Measurements from ENCODE around the gene MED14.

The MED14 gene

DNA sequence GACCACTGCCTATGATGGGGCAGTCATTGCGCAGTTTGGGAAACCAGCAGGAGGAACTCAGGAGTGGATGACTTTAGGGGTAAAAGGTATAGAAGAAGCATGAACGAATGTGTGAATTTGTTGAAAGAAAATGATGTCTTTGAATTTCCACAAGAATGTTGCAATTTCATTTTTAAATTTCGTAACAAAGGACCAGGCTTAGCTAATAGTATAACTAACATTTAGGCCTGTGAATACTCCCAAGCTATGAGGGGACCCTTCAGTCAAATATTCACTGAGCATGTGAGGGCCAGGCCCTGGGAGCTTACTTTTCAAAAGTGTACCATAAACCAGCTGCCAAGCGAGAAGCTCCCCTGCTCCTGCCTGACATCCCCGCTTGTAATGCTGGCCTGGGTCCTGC lies 106.8 kb downstream of the MED14 start:
- TF ChIP-seq NFIC (IDR thresholded peaks at IDR 0.05) (no peak), FOXM1 (IDR thresholded peaks at IDR 0.05; ENCODE audit: borderline replicate concordance, low read depth) (no peak), CREB1 (IDR thresholded peaks at IDR 0.05; ENCODE audit: low read depth) (no peak), TCF12 (IDR thresholded peaks at IDR 0.05; ENCODE audit: low read depth) (no peak)
- TF ChIP-seq, protein P1, sequence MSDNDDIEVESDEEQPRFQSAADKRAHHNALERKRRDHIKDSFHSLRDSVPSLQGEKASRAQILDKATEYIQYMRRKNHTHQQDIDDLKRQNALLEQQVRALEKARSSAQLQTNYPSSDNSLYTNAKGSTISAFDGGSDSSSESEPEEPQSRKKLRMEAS (IDR thresholded peaks at IDR 0.05): no peak

DNA sequence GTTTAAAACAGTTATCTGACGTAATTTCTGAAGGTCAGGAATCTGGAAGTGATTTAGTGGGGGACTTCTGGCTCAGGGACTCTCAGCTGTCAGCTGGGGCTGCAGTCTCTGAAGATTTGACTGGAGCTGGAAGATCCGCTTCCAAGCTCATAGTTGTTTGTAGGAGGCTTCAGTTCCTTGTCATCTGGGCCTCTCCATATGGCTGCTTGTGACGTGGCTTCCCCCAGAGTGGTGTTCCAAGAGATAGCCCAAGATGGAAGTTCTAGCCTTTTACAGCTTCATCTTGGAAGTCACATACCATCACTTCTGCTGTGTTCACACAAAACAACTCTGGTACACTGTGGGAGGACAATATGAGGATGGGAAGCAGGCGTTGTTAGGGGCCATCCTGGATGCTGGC lies 110.0 kb downstream of the MED14 start:
- no peak for TF ChIP-seq CREB1 (IDR thresholded peaks at IDR 0.05; ENCODE audit: low read depth)
- TF ChIP-seq CEBPB (IDR thresholded peaks at IDR 0.05): no peak
- TF ChIP-seq EP300 (IDR thresholded peaks at IDR 0.05; ENCODE audit: borderline replicate concordance): no peak
- no peak for TF ChIP-seq TCF12 (IDR thresholded peaks at IDR 0.05; ENCODE audit: low read depth)
- TF ChIP-seq EGR1 (IDR thresholded peaks at IDR 0.05): no peak
- TF ChIP-seq, protein P2, sequence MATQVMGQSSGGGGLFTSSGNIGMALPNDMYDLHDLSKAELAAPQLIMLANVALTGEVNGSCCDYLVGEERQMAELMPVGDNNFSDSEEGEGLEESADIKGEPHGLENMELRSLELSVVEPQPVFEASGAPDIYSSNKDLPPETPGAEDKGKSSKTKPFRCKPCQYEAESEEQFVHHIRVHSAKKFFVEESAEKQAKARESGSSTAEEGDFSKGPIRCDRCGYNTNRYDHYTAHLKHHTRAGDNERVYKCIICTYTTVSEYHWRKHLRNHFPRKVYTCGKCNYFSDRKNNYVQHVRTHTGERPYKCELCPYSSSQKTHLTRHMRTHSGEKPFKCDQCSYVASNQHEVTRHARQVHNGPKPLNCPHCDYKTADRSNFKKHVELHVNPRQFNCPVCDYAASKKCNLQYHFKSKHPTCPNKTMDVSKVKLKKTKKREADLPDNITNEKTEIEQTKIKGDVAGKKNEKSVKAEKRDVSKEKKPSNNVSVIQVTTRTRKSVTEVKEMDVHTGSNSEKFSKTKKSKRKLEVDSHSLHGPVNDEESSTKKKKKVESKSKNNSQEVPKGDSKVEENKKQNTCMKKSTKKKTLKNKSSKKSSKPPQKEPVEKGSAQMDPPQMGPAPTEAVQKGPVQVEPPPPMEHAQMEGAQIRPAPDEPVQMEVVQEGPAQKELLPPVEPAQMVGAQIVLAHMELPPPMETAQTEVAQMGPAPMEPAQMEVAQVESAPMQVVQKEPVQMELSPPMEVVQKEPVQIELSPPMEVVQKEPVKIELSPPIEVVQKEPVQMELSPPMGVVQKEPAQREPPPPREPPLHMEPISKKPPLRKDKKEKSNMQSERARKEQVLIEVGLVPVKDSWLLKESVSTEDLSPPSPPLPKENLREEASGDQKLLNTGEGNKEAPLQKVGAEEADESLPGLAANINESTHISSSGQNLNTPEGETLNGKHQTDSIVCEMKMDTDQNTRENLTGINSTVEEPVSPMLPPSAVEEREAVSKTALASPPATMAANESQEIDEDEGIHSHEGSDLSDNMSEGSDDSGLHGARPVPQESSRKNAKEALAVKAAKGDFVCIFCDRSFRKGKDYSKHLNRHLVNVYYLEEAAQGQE (IDR thresholded peaks at IDR 0.05; ENCODE audit: low read depth): no peak
- TF ChIP-seq, protein P3, sequence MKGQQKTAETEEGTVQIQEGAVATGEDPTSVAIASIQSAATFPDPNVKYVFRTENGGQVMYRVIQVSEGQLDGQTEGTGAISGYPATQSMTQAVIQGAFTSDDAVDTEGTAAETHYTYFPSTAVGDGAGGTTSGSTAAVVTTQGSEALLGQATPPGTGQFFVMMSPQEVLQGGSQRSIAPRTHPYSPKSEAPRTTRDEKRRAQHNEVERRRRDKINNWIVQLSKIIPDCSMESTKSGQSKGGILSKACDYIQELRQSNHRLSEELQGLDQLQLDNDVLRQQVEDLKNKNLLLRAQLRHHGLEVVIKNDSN (IDR thresholded peaks at IDR 0.05): no peak
- no peak for TF ChIP-seq ZBTB7A (IDR thresholded peaks at IDR 0.05; ENCODE audit: low read depth)
- TF ChIP-seq YY1 (IDR thresholded peaks at IDR 0.05; ENCODE audit: low read depth): no peak

DNA sequence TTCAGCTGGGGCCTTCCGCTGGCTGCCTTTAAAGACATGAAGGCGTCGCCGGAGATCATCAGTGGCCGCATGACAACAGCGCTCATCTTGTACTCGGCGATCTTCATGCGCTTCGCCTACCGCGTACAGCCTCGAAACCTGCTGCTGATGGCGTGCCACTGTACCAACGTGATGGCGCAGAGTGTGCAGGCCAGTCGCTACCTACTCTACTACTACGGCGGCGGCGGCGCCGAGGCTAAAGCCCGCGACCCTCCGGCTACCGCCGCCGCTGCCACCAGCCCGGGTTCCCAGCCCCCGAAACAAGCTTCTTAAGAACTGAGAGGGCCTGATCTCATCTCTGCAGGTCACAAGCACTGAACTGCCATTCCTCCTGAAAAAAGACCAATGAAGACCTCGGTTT lies 111.7 kb downstream of the MED14 start:
- TF ChIP-seq, protein P3 (IDR thresholded peaks at IDR 0.05): no peak
- no peak for TF ChIP-seq RAD21 (IDR thresholded peaks at IDR 0.05; ENCODE audit: low read depth)
- TF ChIP-seq CREB1 (IDR thresholded peaks at IDR 0.05; ENCODE audit: low read depth): no peak
- no peak for TF ChIP-seq TEAD4 (IDR thresholded peaks at IDR 0.05)

DNA sequence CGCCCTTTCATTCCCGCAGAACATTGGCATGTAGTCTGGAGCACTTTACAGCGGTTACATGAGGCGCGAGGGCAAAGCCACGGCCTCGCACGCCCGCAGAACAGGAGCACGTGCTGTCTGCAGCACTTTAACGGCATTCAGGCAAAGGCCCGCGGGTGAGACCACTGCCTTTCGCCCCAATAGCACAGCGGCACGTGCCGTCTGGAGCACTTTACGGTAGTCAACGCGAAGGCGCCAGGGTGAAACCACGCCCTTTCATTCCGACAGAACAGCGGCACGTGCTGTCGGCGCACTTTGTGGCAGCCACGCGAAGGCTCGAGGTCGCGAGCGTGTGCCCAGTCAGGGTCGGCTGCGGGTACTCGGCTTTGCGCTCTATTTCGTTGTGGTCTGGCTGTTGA lies 112.2 kb downstream of the MED14 start, which contains the start of gene MPC1L:
Gene MPC1L (plus strand): TSS at position 290 of the 398 bp plus-strand sequence. CDS start 138 bp downstream, outside the sequence.
- no peak for TF ChIP-seq ZBTB7A (IDR thresholded peaks at IDR 0.05; ENCODE audit: low read depth)
- no peak for TF ChIP-seq FOXM1 (IDR thresholded peaks at IDR 0.05; ENCODE audit: borderline replicate concordance, low read depth)
- TF ChIP-seq TCF12 (IDR thresholded peaks at IDR 0.05; ENCODE audit: low read depth): no peak
- TF ChIP-seq CREB1 (IDR thresholded peaks at IDR 0.05; ENCODE audit: low read depth): no peak
- no peak for TF ChIP-seq TAF1 (IDR thresholded peaks at IDR 0.05; ENCODE audit: low read depth)
- no peak for TF ChIP-seq NFIC (IDR thresholded peaks at IDR 0.05)
- TF ChIP-seq, protein P1 (IDR thresholded peaks at IDR 0.05): no peak

DNA sequence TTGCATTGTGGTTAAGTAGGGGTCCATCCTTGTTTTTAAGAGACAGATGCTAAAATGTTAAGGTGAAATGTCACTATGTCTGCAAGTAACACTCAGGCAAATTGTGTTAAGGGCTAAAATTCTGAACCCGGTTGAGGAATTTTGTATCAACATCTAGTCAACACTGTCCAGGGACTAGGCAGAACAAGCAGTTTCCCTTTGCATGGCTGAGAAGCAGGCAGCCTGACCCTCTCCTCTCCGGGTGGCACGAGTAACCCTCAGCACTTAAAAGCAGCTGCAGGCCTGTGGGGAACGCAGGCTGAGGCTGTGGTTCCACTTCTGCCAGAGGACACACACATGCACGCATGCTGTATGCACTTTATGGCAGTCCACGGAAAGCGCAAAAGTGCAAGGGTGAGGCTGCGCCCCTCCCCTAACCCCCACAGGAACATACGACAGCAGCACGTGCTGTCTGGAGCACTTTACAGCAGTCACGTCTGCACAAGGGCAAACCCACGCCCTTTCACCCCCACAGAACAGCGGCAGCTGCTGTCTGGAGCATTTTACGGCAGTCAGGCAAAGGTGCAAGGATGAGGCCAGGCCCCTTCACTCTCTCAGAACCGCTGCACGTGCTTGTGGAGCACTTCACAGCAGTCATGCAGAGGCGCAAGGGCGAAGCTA lies 112.7 kb downstream of the MED14 start:
- TF ChIP-seq EP300 (IDR thresholded peaks at IDR 0.05; ENCODE audit: borderline replicate concordance): no peak
- TF ChIP-seq RAD21 (IDR thresholded peaks at IDR 0.05; ENCODE audit: low read depth): no peak
- TF ChIP-seq, protein P3 (IDR thresholded peaks at IDR 0.05): no peak
- no peak for TF ChIP-seq TEAD4 (IDR thresholded peaks at IDR 0.05)
- TF ChIP-seq YY1 (IDR thresholded peaks at IDR 0.05; ENCODE audit: low read depth): no peak
- no peak for TF ChIP-seq CEBPB (IDR thresholded peaks at IDR 0.05)
- TF ChIP-seq EGR1 (IDR thresholded peaks at IDR 0.05): no peak
- no peak for TF ChIP-seq NFIC (IDR thresholded peaks at IDR 0.05)
- TF ChIP-seq TCF12 (IDR thresholded peaks at IDR 0.05; ENCODE audit: low read depth): no peak
- TF ChIP-seq, protein P1 (IDR thresholded peaks at IDR 0.05): no peak
- no peak for TF ChIP-seq ZBTB7A (IDR thresholded peaks at IDR 0.05; ENCODE audit: low read depth)
- TF ChIP-seq TAF1 (IDR thresholded peaks at IDR 0.05; ENCODE audit: low read depth): no peak
- TF ChIP-seq, protein P2 (IDR thresholded peaks at IDR 0.05; ENCODE audit: low read depth): no peak
- no peak for TF ChIP-seq CREB1 (IDR thresholded peaks at IDR 0.05; ENCODE audit: low read depth)
- no peak for TF ChIP-seq FOXM1 (IDR thresholded peaks at IDR 0.05; ENCODE audit: borderline replicate concordance, low read depth)
